ENCODE measurements around the gene HIVEP3. TPM values are rescaled to one million over a fixed set of nuclear protein-coding genes. Genes with fewer than 3 reads are reported as not detected.

Gene HIVEP3
- total RNA-seq, 2 donors from 2014 or later = 4.7 to 5.8 TPM

DNA sequence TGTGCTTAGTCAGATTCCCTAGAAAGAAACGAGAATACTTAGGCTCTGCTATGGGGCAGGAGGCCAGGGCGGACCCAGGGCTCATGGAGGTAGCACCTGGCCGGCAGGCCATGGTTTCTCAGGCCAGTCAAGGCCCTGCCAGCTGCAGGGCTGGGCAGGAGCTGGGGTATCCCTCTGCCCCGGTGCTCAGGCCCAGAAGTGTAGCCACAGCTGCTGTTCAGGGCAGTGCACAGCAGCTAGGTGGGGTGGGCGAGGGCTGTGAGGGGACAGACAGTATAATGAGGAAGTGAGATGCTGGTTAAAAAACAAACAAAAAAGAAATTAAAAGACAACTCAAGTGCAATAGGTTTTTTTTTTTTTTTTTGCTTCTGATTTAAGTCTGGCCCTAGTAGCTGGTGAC, 400.3 kb downstream of the HIVEP3 start:
- Histone ChIP-seq H3K27ac (no peak overlapping the region), H3K36me3 (no peaks in the 10 kb centered on the region)

DNA sequence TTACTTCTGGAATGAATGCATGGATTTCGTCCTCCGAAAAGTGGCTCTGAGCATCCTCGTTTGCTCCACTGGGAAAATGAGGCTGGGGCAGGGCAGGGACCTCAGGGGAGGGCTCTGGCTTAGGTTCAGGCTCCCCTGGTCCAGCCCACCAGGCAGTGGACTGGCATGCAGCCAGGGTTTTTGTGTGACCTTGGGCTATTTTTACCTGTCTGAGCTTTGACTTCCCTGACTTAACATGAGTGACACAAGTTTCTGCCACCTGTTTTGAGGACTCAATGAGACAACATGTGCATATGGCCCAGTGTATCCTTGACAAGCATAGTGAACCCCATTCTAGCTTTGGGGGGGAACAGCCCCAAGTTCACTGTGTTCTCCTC, 401.7 kb downstream of the HIVEP3 start:
- H3K27ac ChIP-seq = peak overlapping the region; percentile 71 to 79
- H3K27me3 ChIP-seq = no peaks in the 10 kb centered on the region
- no peak for DNase-seq (ENCODE audit: low spot score)
- peaks cover 0 to 39% of the 10 kb centered on the region in 2 donors for H3K4me1 ChIP-seq
- TF ChIP-seq, protein P1, sequence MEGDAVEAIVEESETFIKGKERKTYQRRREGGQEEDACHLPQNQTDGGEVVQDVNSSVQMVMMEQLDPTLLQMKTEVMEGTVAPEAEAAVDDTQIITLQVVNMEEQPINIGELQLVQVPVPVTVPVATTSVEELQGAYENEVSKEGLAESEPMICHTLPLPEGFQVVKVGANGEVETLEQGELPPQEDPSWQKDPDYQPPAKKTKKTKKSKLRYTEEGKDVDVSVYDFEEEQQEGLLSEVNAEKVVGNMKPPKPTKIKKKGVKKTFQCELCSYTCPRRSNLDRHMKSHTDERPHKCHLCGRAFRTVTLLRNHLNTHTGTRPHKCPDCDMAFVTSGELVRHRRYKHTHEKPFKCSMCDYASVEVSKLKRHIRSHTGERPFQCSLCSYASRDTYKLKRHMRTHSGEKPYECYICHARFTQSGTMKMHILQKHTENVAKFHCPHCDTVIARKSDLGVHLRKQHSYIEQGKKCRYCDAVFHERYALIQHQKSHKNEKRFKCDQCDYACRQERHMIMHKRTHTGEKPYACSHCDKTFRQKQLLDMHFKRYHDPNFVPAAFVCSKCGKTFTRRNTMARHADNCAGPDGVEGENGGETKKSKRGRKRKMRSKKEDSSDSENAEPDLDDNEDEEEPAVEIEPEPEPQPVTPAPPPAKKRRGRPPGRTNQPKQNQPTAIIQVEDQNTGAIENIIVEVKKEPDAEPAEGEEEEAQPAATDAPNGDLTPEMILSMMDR (IDR thresholded peaks at IDR 0.05) = no peak
- H3K9me3 ChIP-seq = no peaks in the 10 kb centered on the region
- peak overlapping the region in 1 of 2 donors; percentile 50 for H3K4me3 ChIP-seq
- H3K36me3 ChIP-seq = no peaks in the 10 kb centered on the region

More for the DNA sequence above, 400.3 kb downstream of the HIVEP3 start:
- Histone ChIP-seq H3K4me3 (no peak overlapping the region), H3K27me3 (no peaks in the 10 kb centered on the region), H3K9me3 (no peaks in the 10 kb centered on the region), H3K4me1 (peaks cover 0 to 39% of the 10 kb centered on the region in 2 donors)
- no peak for DNase-seq (ENCODE audit: low spot score)
- TF ChIP-seq, protein P1 (IDR thresholded peaks at IDR 0.05) = no peak

DNA sequence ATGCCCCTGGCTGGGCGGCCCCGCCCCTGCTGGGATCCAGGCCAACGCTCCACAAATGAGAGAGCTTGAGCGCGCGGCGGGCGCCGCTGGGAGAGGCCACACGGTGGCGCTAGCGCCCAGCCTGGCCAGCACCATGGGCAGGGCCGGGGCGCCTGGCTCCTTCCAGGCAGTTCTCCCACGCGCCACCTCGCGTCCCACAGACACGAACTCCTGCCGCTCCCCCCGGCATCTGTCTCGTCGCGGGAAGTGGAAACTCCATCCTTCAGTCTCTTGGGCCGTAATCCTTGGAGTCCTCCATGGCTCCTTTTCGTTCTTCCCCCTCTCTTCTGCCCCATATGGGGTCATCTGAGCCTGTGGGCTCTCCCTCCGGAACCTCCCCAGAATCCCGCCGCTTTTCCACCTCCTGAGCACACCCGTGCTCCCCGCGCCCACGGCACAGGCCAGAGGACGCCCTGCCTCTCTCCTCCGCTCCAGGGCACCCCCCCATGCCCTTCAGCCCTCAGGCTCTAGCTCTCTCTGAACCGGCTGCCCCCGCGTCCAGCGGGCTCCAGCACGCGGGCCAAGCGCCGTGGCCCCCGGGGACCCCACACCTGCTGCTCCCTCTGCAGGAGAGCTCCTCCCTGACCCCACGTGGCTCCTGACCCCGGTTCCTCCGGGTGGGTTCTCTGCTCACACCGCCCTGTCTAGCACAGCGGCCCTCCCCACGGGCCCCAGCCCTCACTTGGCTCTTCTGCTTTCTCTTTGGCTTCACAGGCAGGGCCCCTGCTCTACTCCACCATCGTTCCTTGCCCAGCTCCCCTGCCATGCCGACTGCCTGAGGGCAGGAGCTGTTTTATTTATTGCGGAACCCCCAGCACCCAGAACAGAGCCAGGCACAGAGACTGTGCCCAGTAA, 402.3 kb downstream of the HIVEP3 start:
- peak overlapping the region; percentile 21 to 50 for H3K4me3 ChIP-seq
- DNase-seq (ENCODE audit: low spot score) = peak; percentile 89
- TF ChIP-seq, protein P1 (IDR thresholded peaks at IDR 0.05) = peak; percentile 88 to 92
- no peaks in the 10 kb centered on the region for H3K27me3 ChIP-seq
- no peaks in the 10 kb centered on the region for H3K36me3 ChIP-seq
- peak overlapping the region; percentile 71 to 79 for H3K27ac ChIP-seq
- peaks cover 0 to 39% of the 10 kb centered on the region in 2 donors for H3K4me1 ChIP-seq
- no peaks in the 10 kb centered on the region for H3K9me3 ChIP-seq

DNA sequence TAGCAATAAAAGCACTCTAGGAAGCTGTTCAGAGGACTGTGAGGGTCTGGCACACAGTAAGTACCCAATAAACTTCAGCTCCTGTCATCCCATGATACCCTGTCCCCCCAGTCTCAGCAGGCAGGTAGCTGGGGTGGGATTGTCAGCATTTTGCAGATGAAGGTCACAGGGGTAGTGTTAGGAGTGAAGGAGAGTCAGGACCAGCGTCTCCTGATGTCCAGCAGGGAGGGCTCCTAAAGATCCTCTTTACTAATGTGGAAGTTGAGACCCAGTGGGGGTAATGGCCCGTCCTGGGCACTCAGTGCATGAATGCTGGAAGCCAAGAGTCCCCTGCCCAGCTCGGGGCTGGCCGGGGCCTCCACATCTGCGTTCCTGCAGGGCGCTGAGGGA, 402.9 kb downstream of the HIVEP3 start:
- TF ChIP-seq, protein P1 (IDR thresholded peaks at IDR 0.05) = no peak
- H3K4me1 ChIP-seq = peaks cover 0 to 39% of the 10 kb centered on the region in 2 donors
- no peaks in the 10 kb centered on the region for H3K36me3 ChIP-seq
- no peaks in the 10 kb centered on the region for H3K9me3 ChIP-seq
- H3K27me3 ChIP-seq = no peaks in the 10 kb centered on the region
- DNase-seq (ENCODE audit: low spot score) = no peak
- peak overlapping the region in 1 of 2 donors; percentile 50 for H3K4me3 ChIP-seq
- H3K27ac ChIP-seq = peak overlapping the region; percentile 72 to 79

DNA sequence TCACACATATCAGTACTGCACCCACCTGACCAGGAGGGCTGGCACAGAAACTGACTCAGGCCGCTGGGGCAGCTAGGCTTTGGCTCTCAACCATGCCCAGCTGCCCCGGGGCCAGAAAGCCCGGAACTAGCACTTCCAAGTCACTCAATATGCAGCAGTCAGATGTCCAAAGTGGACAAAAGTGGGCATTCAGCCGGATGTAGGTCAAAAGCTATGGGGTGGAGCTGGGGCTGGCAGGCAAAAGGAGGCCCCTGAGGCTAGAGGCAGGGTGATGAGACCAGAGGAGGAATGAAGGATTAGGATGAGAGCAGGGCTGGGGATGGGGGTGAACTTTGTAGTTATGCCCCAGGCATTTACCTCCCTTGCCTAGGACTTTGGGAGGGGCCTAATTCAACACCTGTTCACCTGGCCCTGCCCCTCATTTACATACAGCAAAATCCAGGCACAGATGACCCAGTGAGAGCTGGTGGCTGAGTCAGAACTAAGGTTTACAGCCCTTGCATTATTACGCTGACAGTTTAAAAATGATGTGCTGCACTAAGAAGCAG, 403.5 kb downstream of the HIVEP3 start:
- no peak for DNase-seq (ENCODE audit: low spot score)
- H3K27me3 ChIP-seq = no peaks in the 10 kb centered on the region
- TF ChIP-seq, protein P1 (IDR thresholded peaks at IDR 0.05) = no peak
- H3K9me3 ChIP-seq = no peaks in the 10 kb centered on the region
- peaks cover 0 to 39% of the 10 kb centered on the region in 2 donors for H3K4me1 ChIP-seq
- H3K4me3 ChIP-seq = no peak overlapping the region
- no peaks in the 10 kb centered on the region for H3K36me3 ChIP-seq
- peak overlapping the region; percentile 72 to 79 for H3K27ac ChIP-seq

Data from right atrium auricular region (tissue), 2 donors.